ENCODE results near the gene ZNF440.
"Not testable (repeated sequence)": the region's sequence is repeated elsewhere in the genome, so short reads cannot be mapped to it uniquely, and the experiment has no call there.

DNA sequence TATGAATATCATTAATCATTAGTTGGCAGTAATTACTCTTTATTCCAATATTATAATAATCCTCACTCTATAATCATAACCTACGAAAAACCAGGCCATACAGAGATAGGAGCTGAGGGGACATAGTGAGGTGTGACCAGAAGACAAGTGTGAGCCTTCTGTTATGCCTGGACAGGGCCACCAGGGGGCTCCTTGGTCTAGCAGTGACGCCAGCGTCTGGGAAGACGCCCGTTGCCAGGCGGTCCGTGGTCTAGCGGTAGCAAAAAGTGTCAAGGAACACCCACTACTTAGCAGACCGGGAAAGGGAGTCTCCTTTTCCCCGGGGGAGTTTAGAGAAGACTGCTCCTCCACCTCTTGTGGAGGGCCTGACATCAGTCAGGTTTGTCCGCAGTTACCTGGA, 42.6 kb upstream of the ZNF440 start:
- not testable (repeated sequence) for TF ChIP-seq CTCF (IDR thresholded peaks at IDR 0.05; ENCODE audit: low read depth, low read length, poor library complexity, severe bottlenecking); EZH2phosphoT487 (IDR thresholded peaks at IDR 0.05; ENCODE audit: borderline replicate concordance, low read length)
